HEK293 (cell line): ENCODE measurements around the gene EVI5.

Experiments used
- CTCF ChIA-PET: fragments of 350-600 bp; formaldehyde crosslinking; extraction: SDS; loops from one replicate; lab custom pipeline; 2021; ENCODE audit warnings: antibody characterized with exemption; lab: Yijun Ruan, JAX
- POLR2A ChIA-PET: fragments of 300-600 bp; formaldehyde crosslinking; extraction: SDS; loops from one replicate; lab custom pipeline; 2020; ENCODE audit warnings: antibody characterized with exemption, inconsistent platforms; lab: Yijun Ruan, JAX
- H3K27ac ChIP-seq: fragments of 200-500 bp; sonication (Bioruptor generic); 2 replicates; pipeline ENCODE4 v1.5.1; 2014; ENCODE audit warnings: low read depth, low read length, control low read depth, inconsistent platforms; ENCODE audit errors: extremely low read depth
- H3K36me3 ChIP-seq, 2 experiments: fragments of 200-500 bp in 1 of 2; sonication (Bioruptor generic) in 1 of 2; 1 replicate in 1 of 2; 2 replicates in 1 of 2; pipeline ENCODE4 v1.5.1; 2014 to 2017; ENCODE audit warnings: inconsistent platforms in 2 of 2, low read length in 2 of 2; ENCODE audit not compliant: control insufficient read depth in 2 of 2, insufficient read depth in 1 of 2
- H3K4me1 ChIP-seq: fragments of 200-500 bp; sonication (Bioruptor generic); 2 replicates; pipeline ENCODE4 v1.5.1; 2014; ENCODE audit warnings: mild to moderate bottlenecking, low read length, inconsistent platforms; ENCODE audit not compliant: control insufficient read depth, insufficient read depth
- H3K4me3 ChIP-seq: 2 replicates; pipeline ENCODE4 v1.5.1; 2011; ENCODE audit warnings: low read depth, mild to moderate bottlenecking, control low read depth, low read length, moderate library complexity
- H3K9me3 ChIP-seq: fragments of 200-500 bp; sonication (Bioruptor generic); 2 replicates; pipeline ENCODE4 v1.5.1; 2014; ENCODE audit warnings: low read depth, low read length, inconsistent platforms; ENCODE audit not compliant: control insufficient read depth, insufficient read depth
- GLI2 ChIP-seq: fragments of 450-650 bp; formaldehyde crosslinking; IDR thresholded peaks from 2 replicates; pipeline ENCODE4; 2017; ENCODE audit warnings: missing biosample characterization, missing genetic modification characterization, low read depth, borderline replicate concordance
- MYNN ChIP-seq: fragments of 450-650 bp; formaldehyde crosslinking; IDR thresholded peaks from 2 replicates; pipeline ENCODE4 v1.5.1; 2016; ENCODE audit warnings: missing biosample characterization, missing genetic modification characterization, borderline replicate concordance
- OSR2 ChIP-seq: fragments of 450-650 bp; formaldehyde crosslinking; IDR thresholded peaks from 2 replicates; pipeline ENCODE4 v1.5.1; 2016; ENCODE audit warnings: missing biosample characterization, missing genetic modification characterization
- PRDM10 ChIP-seq: fragments of 450-650 bp; formaldehyde crosslinking; IDR thresholded peaks from 2 replicates; pipeline ENCODE4 v1.5.1; 2016; ENCODE audit warnings: missing biosample characterization, missing genetic modification characterization
- REST ChIP-seq: fragments of 450-650 bp; formaldehyde crosslinking; IDR thresholded peaks from 2 replicates; pipeline ENCODE4 v1.5.1; 2016; ENCODE audit warnings: missing biosample characterization, missing genetic modification characterization
- ZBTB44 ChIP-seq: fragments of 450-650 bp; IDR thresholded peaks from 2 replicates; pipeline ENCODE4 v1.5.1; 2018; ENCODE audit warnings: missing biosample characterization, mild to moderate bottlenecking, missing genetic modification characterization
- ZFP41 ChIP-seq: fragments of 450-650 bp; formaldehyde crosslinking; IDR thresholded peaks from 2 replicates; pipeline ENCODE4 v1.5.1; 2016; ENCODE audit warnings: missing biosample characterization, missing genetic modification characterization, borderline replicate concordance
- ZNF112 ChIP-seq: fragments of 450-650 bp; formaldehyde crosslinking; IDR thresholded peaks from 2 replicates; pipeline ENCODE4 v1.5.0; 2017; ENCODE audit warnings: missing biosample characterization, missing genetic modification characterization
- ZNF114 ChIP-seq: fragments of 450-650 bp; formaldehyde crosslinking; IDR thresholded peaks from 2 replicates; pipeline ENCODE4 v1.5.0; 2017; ENCODE audit warnings: missing biosample characterization, missing genetic modification characterization
- ZNF133 ChIP-seq: fragments of 450-650 bp; formaldehyde crosslinking; IDR thresholded peaks from 2 replicates; pipeline ENCODE4 v1.5.1; 2016; ENCODE audit warnings: missing biosample characterization, missing genetic modification characterization
- ZNF157 ChIP-seq: fragments of 450-650 bp; formaldehyde crosslinking; IDR thresholded peaks from 2 replicates; pipeline ENCODE4 v1.5.1; 2016; ENCODE audit warnings: missing biosample characterization, missing genetic modification characterization
- ZNF2 ChIP-seq: fragments of 450-650 bp; formaldehyde crosslinking; IDR thresholded peaks from 2 replicates; pipeline ENCODE4 v1.5.1; 2016; ENCODE audit warnings: missing biosample characterization, missing genetic modification characterization
- ZNF311 ChIP-seq: fragments of 450-650 bp; formaldehyde crosslinking; IDR thresholded peaks from 2 replicates; pipeline ENCODE4 v1.5.1; 2017; ENCODE audit warnings: missing biosample characterization, missing genetic modification characterization, borderline replicate concordance
- ZNF341 ChIP-seq: fragments of 450-650 bp; formaldehyde crosslinking; IDR thresholded peaks from 2 replicates; pipeline ENCODE4; 2016; ENCODE audit warnings: low read depth, missing biosample characterization, missing genetic modification characterization
- ZNF362 ChIP-seq: fragments of 450-650 bp; formaldehyde crosslinking; IDR thresholded peaks from 2 replicates; pipeline ENCODE4 v1.5.1; 2016; ENCODE audit warnings: missing biosample characterization, missing genetic modification characterization
- ZNF423 ChIP-seq: fragments of 450-650 bp; formaldehyde crosslinking; IDR thresholded peaks from 2 replicates; pipeline ENCODE4 v1.5.1; 2016; ENCODE audit warnings: missing biosample characterization, missing genetic modification characterization
- ZNF433 ChIP-seq: fragments of 450-650 bp; formaldehyde crosslinking; IDR thresholded peaks from 2 replicates; pipeline ENCODE4 v1.5.1; 2016; ENCODE audit warnings: missing biosample characterization, missing genetic modification characterization, low read depth
- ZNF580 ChIP-seq: fragments of 450-650 bp; formaldehyde crosslinking; IDR thresholded peaks from 2 replicates; pipeline ENCODE4 v1.5.1; 2016; ENCODE audit warnings: missing biosample characterization, missing genetic modification characterization
- ZNF76 ChIP-seq: fragments of 450-650 bp; formaldehyde crosslinking; IDR thresholded peaks from 2 replicates; pipeline ENCODE4; 2016; ENCODE audit warnings: low read depth, missing biosample characterization, missing genetic modification characterization, borderline replicate concordance
- ZSCAN30 ChIP-seq: fragments of 450-650 bp; IDR thresholded peaks from 2 replicates; pipeline ENCODE4 v1.5.1; 2018; ENCODE audit warnings: missing biosample characterization, mild to moderate bottlenecking, missing genetic modification characterization, moderate library complexity
- ZSCAN5A ChIP-seq: fragments of 450-650 bp; formaldehyde crosslinking; IDR thresholded peaks from 2 replicates; pipeline ENCODE4 v1.5.1; 2016; ENCODE audit warnings: missing biosample characterization, missing genetic modification characterization

Gene EVI5

GRCh38 chr1:92786111-92786901, 1.4 kb upstream of the EVI5 start:
- Histone ChIP-seq H3K36me3 (no peaks in the 10 kb centered on the region; a peak in 1 of 3 replicates), H3K27ac (no peak overlapping the region), H3K4me3 (no peak overlapping the region), H3K9me3 (no peaks in the 10 kb centered on the region), H3K4me1 (no peaks in the 10 kb centered on the region)
- TF ChIP-seq ZNF580 (no peak), GLI2 (tag by site-specific recombination) (no peak), ZNF433 (no peak), ZNF423 (tag by site-specific recombination) (no peak), ZSCAN30 (tag by site-specific recombination) (no peak), ZNF311 (tag by site-specific recombination) (no peak), ZNF133 (no peak), ZNF157 (tag by site-specific recombination) (no peak), ZNF112 (no peak), ZNF76 (no peak), REST (tag by site-specific recombination) (no peak), PRDM10 (tag by site-specific recombination) (peak; percentile 97), ZNF114 (tag by site-specific recombination) (no peak), MYNN (tag by site-specific recombination) (peak; percentile 58)
- POLR2A ChIA-PET = interaction anchor here (2.1 to 3.5 kb wide), 2 partner anchors 10 to 46 kb away, joined by 7 to 24 read pairs; partner anchors contain the start of gene RPL5
- CTCF ChIA-PET = interaction anchor here (0.6 to 4.1 kb wide), 3 partner anchors 11 to 37 kb away, joined by 3 to 18 read pairs (median 3); no protein-coding TSS in a partner anchor

GRCh38 chr1:92784021-92784638, 778 bp downstream of the EVI5 start:
- ChIA-PET CTCF (interaction anchor here (0.6 to 4.1 kb wide), 5 partner anchors 9 to 57 kb away, joined by 3 to 18 read pairs (median 3); no protein-coding TSS in a partner anchor), POLR2A (interaction anchor here (0.9 to 3.5 kb wide), 9 partner anchors 8 to 73 kb away, joined by 3 to 24 read pairs (median 4); partner anchors contain the start of gene RPL5)
- peak overlapping the region; percentile 90 for H3K27ac ChIP-seq
- no peaks in the 10 kb centered on the region for H3K9me3 ChIP-seq
- H3K36me3 ChIP-seq = no peaks in the 10 kb centered on the region; a peak in 1 of 3 replicates
- H3K4me1 ChIP-seq = no peaks in the 10 kb centered on the region
- peak overlapping the region; percentile 59 for H3K4me3 ChIP-seq
- TF ChIP-seq ZNF362 (no peak), ZSCAN5A (no peak), ZBTB44 (tag by site-specific recombination) (no peak), ZFP41 (no peak), ZNF2 (tag by site-specific recombination) (peak; percentile 13; the same call in 1 of the 2 replicates), OSR2 (tag by site-specific recombination) (no peak), ZNF341 (tag by site-specific recombination) (peak; percentile 39; the same call in 1 of the 2 replicates)
